ENCODE data around the gene EIF2D. TPM values are rescaled to one million over a fixed set of nuclear protein-coding genes. Genes with fewer than 3 reads are reported as not detected.

Gene EIF2D
- total and polyA plus RNA-seq, 9 of the 15 experiments (the other 6 are each of a cell fraction or from before 2014, with no cell fraction given): 81.1 to 138 (median 93.9) TPM

DNA sequence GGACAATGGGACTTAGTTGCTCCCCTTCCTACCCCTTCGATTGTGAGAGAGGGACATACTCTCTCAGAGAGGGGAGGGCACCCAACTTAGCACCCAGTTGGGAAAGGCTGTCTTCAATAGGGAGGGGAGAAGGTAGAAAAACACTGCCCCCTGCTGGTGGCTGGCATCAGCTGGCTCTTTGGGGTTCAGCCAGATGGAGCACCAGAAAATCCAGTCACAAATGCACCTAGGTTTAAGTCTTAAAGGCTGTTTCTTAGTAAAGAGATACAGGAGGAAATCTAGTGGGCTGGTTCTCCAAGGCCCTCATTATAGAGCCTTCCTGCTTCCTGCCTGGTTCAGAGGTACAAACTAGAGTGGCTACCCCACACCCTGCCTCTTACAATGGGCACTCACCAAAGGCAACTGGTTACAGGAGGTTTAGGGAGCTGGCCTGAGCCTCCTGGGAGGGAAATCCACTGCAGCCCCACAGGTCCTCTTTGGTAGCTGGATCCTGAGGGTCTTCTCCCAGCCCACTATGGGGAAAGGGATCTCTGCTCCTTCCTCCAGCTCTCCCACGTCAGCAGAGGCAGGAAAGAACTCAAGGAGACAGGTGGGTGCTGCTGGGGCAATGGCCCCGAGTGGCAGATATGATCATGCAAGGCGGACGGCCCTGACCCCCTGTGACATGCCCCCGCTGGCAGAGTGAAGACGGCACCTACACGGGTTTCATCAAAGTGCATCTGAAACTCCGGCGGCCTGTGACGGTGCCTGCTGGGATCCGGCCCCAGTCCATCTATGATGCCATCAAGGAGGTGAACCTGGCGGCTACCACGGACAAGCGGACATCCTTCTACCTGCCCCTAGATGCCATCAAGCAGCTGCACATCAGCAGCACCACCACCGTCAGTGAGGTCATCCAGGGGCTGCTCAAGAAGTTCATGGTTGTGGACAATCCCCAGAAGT lies 28.3 kb downstream of the EIF2D start (continued):
- TF ChIP-seq, protein P1, sequence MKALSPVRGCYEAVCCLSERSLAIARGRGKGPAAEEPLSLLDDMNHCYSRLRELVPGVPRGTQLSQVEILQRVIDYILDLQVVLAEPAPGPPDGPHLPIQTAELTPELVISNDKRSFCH (CRISPR knock-in tag; IDR thresholded peaks at IDR 0.05): no peak
- TF ChIP-seq, protein P1 (tag; IDR thresholded peaks at IDR 0.05): no peak
- TF ChIP-seq MXI1 (IDR thresholded peaks at IDR 0.05; ENCODE audit: low read depth, low read length): no peak
- TF ChIP-seq, protein P2, sequence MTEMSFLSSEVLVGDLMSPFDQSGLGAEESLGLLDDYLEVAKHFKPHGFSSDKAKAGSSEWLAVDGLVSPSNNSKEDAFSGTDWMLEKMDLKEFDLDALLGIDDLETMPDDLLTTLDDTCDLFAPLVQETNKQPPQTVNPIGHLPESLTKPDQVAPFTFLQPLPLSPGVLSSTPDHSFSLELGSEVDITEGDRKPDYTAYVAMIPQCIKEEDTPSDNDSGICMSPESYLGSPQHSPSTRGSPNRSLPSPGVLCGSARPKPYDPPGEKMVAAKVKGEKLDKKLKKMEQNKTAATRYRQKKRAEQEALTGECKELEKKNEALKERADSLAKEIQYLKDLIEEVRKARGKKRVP (CRISPR knock-in tag; IDR thresholded peaks at IDR 0.05): no peak
- no peak for TF ChIP-seq NFE2 (IDR thresholded peaks at IDR 0.05; ENCODE audit: low read depth)
- TF ChIP-seq ZNF253 (CRISPR knock-in tag; conservative IDR thresholded peaks at IDR 0.05): no peak
- TF ChIP-seq, protein P3, sequence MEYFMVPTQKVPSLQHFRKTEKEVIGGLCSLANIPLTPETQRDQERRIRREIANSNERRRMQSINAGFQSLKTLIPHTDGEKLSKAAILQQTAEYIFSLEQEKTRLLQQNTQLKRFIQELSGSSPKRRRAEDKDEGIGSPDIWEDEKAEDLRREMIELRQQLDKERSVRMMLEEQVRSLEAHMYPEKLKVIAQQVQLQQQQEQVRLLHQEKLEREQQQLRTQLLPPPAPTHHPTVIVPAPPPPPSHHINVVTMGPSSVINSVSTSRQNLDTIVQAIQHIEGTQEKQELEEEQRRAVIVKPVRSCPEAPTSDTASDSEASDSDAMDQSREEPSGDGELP (CRISPR knock-in tag; IDR thresholded peaks at IDR 0.05; ENCODE audit: borderline replicate concordance): peak; percentile 93
- TF ChIP-seq SAP30 (IDR thresholded peaks at IDR 0.05; ENCODE audit: borderline replicate concordance, insufficient read depth, low read depth, low read length, poor library complexity, severe bottlenecking): no peak
- no peak for TF ChIP-seq ZNF408 (CRISPR knock-in tag; IDR thresholded peaks at IDR 0.05; ENCODE audit: low read depth)
- no peak for TF ChIP-seq KDM5B (IDR thresholded peaks at IDR 0.05; ENCODE audit: insufficient replicate concordance, low read depth, low read length)
- no peak for TF ChIP-seq IRF2 (CRISPR knock-in tag; IDR thresholded peaks at IDR 0.05)
- TF ChIP-seq ELF2 (CRISPR knock-in tag; IDR thresholded peaks at IDR 0.05): no peak
- no peak for TF ChIP-seq ZBED1 (IDR thresholded peaks at IDR 0.05)
- TF ChIP-seq ZNF445 (CRISPR knock-in tag; IDR thresholded peaks at IDR 0.05; ENCODE audit: low read depth): no peak
- TF ChIP-seq LEF1 (IDR thresholded peaks at IDR 0.05): no peak
- TF ChIP-seq CHCHD3 (CRISPR knock-in tag; IDR thresholded peaks at IDR 0.05): no peak
- TF ChIP-seq ZSCAN29 (IDR thresholded peaks at IDR 0.05): no peak
- TF ChIP-seq, protein P4, sequence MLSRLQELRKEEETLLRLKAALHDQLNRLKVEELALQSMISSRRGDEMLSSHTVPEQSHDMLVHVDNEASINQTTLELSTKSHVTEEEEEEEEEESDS (CRISPR knock-in tag; IDR thresholded peaks at IDR 0.05): no peak
- no peak for TF ChIP-seq SUPT5H (IDR thresholded peaks at IDR 0.05)
- TF ChIP-seq HNRNPH1 (optimal IDR thresholded peaks at IDR 0.05; ENCODE audit: low read depth, low read length): no peak
- no peak for TF ChIP-seq ZFP36 (IDR thresholded peaks at IDR 0.05; ENCODE audit: low read depth, low read length, partially characterized antibody)
- TF ChIP-seq ATF1 (CRISPR knock-in tag; IDR thresholded peaks at IDR 0.05): no peak
- TF ChIP-seq ATF1 (tag; IDR thresholded peaks at IDR 0.05): no peak
- TF ChIP-seq ZNF239 (CRISPR knock-in tag; IDR thresholded peaks at IDR 0.05): no peak
- TF ChIP-seq ZNF589 (CRISPR knock-in tag; IDR thresholded peaks at IDR 0.05; ENCODE audit: low read depth): no peak
- no peak for TF ChIP-seq HLTF (IDR thresholded peaks at IDR 0.05)
- TF ChIP-seq KLF16 (IDR thresholded peaks at IDR 0.05): no peak
- no peak for TF ChIP-seq BCOR (IDR thresholded peaks at IDR 0.05)
- no peak for TF ChIP-seq BRD9 (IDR thresholded peaks at IDR 0.05; ENCODE audit: low read depth, partially characterized antibody)
- TF ChIP-seq EHMT2 (IDR thresholded peaks at IDR 0.05): no peak
- TF ChIP-seq ARID1B (IDR thresholded peaks at IDR 0.05): no peak
- TF ChIP-seq SMARCA4 (IDR thresholded peaks at IDR 0.05): peak; percentile 16; the same call in 1 of the 2 replicates
